ENCODE measurements around the gene METTL21A.

GRCh38 chr2:207606829-207607228, 18.4 kb downstream of the METTL21A start:
- TF ChIP-seq CTCF (IDR thresholded peaks at IDR 0.05; ENCODE audit: poor library complexity), result no peak
- TF ChIP-seq EZH2 (IDR thresholded peaks at IDR 0.05; ENCODE audit: borderline replicate concordance), result no peak
- no peak for TF ChIP-seq EZH2phosphoT487 (IDR thresholded peaks at IDR 0.05; ENCODE audit: low read depth, severe bottlenecking, unreplicated experiment)

All from hepatocyte (in vitro differentiated cells).